Bronchus fibroblast of lung (primary cell): ENCODE results near the gene FRMPD3. TPM values are rescaled to one million over a fixed set of nuclear protein-coding genes. Genes with fewer than 3 reads are reported as not detected.

Experiments used
- total RNA-seq: library from RNA; depleted of rRNA; stranded (reverse); fragments of >200 nt; gene quantifications from 2 replicates; pipeline ENCODE4 v1.2.3, GENCODE V29; 2015

The FRMPD3 gene
- total RNA-seq: under 0.01 TPM in 2 replicates

DNA sequence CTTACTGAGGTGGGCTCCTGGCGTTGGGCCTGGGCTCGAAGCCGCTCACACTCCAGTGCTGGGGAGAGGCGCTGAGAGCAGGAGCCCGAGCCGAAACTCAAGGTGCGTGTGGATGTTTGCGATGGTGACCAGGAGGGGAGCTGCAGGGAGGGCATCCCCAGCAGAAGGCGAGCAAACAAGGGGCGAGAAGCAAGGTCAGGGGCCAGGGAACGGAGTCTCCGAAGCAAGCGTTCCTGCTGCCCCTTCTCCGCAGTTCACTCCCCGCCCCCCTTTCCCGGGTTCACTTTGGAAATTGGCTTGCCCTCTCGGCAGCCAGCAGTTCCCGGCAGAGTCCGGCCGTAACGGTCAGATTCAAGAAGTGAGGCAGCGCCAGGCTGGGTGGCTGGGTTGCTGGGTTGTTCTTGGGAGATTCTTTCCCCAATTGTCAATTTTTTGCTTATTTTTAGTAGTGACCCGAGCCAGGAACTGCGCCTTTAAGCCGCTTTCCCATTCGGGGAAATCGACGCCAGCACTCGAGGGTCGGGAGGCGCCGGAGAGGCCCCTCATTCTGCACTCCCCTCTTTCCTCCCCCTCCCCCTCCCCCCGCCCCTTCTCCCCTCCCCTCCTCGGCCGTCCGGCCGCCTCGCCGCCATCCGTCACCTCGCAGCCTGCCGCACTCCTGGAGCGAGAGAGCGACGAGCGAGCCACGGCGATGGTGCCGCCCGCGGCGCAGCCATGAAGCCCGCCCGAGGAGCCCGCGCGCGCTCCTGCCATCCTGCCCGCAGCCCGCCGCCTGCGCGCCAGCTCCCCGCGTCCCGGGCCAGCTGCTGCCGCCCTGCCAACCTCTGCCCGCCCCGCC lies at the start of gene FRMPD3:
Gene FRMPD3 (plus strand): TSS at position 655 of the 838 bp plus-strand sequence. CDS start 76,937 bp downstream, outside the sequence.

Other genes starting within 250 kb of the FRMPD3 start
- 0.30 and 0.34 TPM in 2 replicates for gene NUP62CL, start 243.2 kb upstream of the FRMPD3 start, total RNA-seq
- gene DNAAF6, start 243.0 kb upstream of the FRMPD3 start, total RNA-seq: not detected in 2 replicates
- 23.5 and 27.1 TPM in 2 replicates for gene PRPS1, start 178.9 kb downstream of the FRMPD3 start, total RNA-seq